Gastroesophageal sphincter (tissue), 3 donors: ENCODE measurements around the gene PSMB3.

Source experiments
- CTCF ChIP-seq, 4 experiments: fragments of 200-600 bp in 2 of 4; fragments of 450-650 bp in 2 of 4; sonication (generic) in 1 of 4; IDR thresholded peaks; one replicate each; pipeline ENCODE4 v1.5.1; 2017 to 2019; ENCODE audit warnings: antibody characterized with exemption in 4 of 4, mild to moderate bottlenecking in 2 of 4, moderate library complexity in 2 of 4
- POLR2AphosphoS5 ChIP-seq: sonication (generic); formaldehyde crosslinking; IDR thresholded peaks from one replicate; pipeline ENCODE4 v1.6.1; 2017; ENCODE audit warnings: antibody characterized with exemption

GRCh38 chr17:38709104-38709820 lies 43.3 kb upstream of the PSMB3 start:
- TF ChIP-seq POLR2AphosphoS5 (no peak), CTCF (IDR thresholded peaks at IDR 0.05) (no peak)
